Colonic mucosa (tissue), 4 donors: Measurements from ENCODE around the gene SLC2A13. TPM values are rescaled to one million over a fixed set of nuclear protein-coding genes. Genes with fewer than 3 reads are reported as not detected.

Experiments
- DNase-seq: peaks from one replicate; pipeline ENCODE4 v3.0.0-alpha.2; 2020
- H3K27ac ChIP-seq: fragments of 200-600 bp; one replicate; pipeline ENCODE4 v1.8.0; 2021
- H3K27me3 ChIP-seq: fragments of 200-600 bp; one replicate; pipeline ENCODE4 v1.8.0; 2021
- H3K36me3 ChIP-seq: fragments of 200-600 bp; one replicate; pipeline ENCODE4 v1.8.0; 2021
- H3K4me1 ChIP-seq: fragments of 200-600 bp; one replicate; pipeline ENCODE4 v1.8.0; 2021; ENCODE audit warnings: mild to moderate bottlenecking
- H3K4me3 ChIP-seq: fragments of 200-600 bp; one replicate; pipeline ENCODE4 v1.8.0; 2021
- H3K9ac ChIP-seq, 2 donors: one replicate each; pipeline ENCODE4 v1.7.0; 2013; ENCODE audit warnings: control low read depth in 2 of 2, low read depth in 2 of 2, low read length in 2 of 2
- H3K9me3 ChIP-seq: fragments of 200-600 bp; one replicate; pipeline ENCODE4 v1.8.0; 2021
- CTCF ChIP-seq: fragments of 200-600 bp; IDR thresholded peaks from one replicate; pipeline ENCODE4 v1.8.0; 2022; ENCODE audit warnings: antibody characterized with exemption, mild to moderate bottlenecking
- intact Hi-C: fragments of 100-400 bp; cut with DNase I; formaldehyde crosslinking; loops from one replicate; pipeline ENCODE4 v1.14.1; 2022
- total RNA-seq, 2 donors: library from RNA; stranded (reverse); fragmentation: NEBNext Ultra II Directional in 1 of 2; extraction: Animal tissue kit (Norgen Biotek cat#: 25700) in 1 of 2; gene quantifications; one replicate each; pipeline ENCODE4 v1.2.1, GENCODE V29; 2021
- donor health status: healthy.
- donor health status: DM: no; HTN: no; CAD: no.
- donor health status: DM: no; HTN: no; CAD: no.

SLC2A13 gene
- total RNA-seq, 2 donors from 2014 or later: 19.2 to 39.0 TPM

- Histone ChIP-seq H3K4me1 (no peaks in the 10 kb centered on the region), H3K27ac (no peak overlapping the region), H3K9ac (no peak overlapping the region), H3K4me3 (no peak overlapping the region), H3K9me3 (no peaks in the 10 kb centered on the region), H3K36me3 (no peaks in the 10 kb centered on the region), H3K27me3 (no peaks in the 10 kb centered on the region)
- no peak for TF ChIP-seq CTCF
- no peak for DNase-seq
- intact Hi-C loops: no loop called here
Measured at GRCh38 chr12:39804479-39804878, 301.4 kb downstream of the SLC2A13 start.

- Histone ChIP-seq H3K9ac (no peak overlapping the region), H3K27ac (no peak overlapping the region), H3K27me3 (no peaks in the 10 kb centered on the region), H3K4me3 (no peak overlapping the region), H3K36me3 (no peaks in the 10 kb centered on the region), H3K9me3 (no peaks in the 10 kb centered on the region), H3K4me1 (no peaks in the 10 kb centered on the region)
- no peak for DNase-seq
- TF ChIP-seq CTCF: no peak
- intact Hi-C loops: no loop called here
Measured at GRCh38 chr12:39803151-39803550, 302.7 kb downstream of the SLC2A13 start.

GRCh38 chr12:39798977-39799376 lies 306.9 kb downstream of the SLC2A13 start:
- Histone ChIP-seq H3K36me3 (no peaks in the 10 kb centered on the region), H3K27ac (no peak overlapping the region), H3K9ac (no peak overlapping the region), H3K4me1 (no peaks in the 10 kb centered on the region), H3K27me3 (no peaks in the 10 kb centered on the region), H3K4me3 (no peak overlapping the region), H3K9me3 (no peaks in the 10 kb centered on the region)
- intact Hi-C loops: no loop called here
- no peak for DNase-seq
- TF ChIP-seq CTCF: no peak

- H3K27ac ChIP-seq: no peak overlapping the region
- no peak for TF ChIP-seq CTCF
- no peaks in the 10 kb centered on the region for H3K36me3 ChIP-seq
- no peaks in the 10 kb centered on the region for H3K9me3 ChIP-seq
- no peak overlapping the region for H3K4me3 ChIP-seq
- no peaks in the 10 kb centered on the region for H3K27me3 ChIP-seq
- no peak overlapping the region for H3K9ac ChIP-seq
- intact Hi-C loops: no loop called here
- H3K4me1 ChIP-seq: no peaks in the 10 kb centered on the region
- DNase-seq: no peak
Measured at GRCh38 chr12:39798429-39798828, 307.5 kb downstream of the SLC2A13 start.

GRCh38 chr12:39795481-39795880 lies 310.4 kb downstream of the SLC2A13 start:
- intact Hi-C loops: no loop called here

More at GRCh38 chr12:39795481-39795880, 310.4 kb downstream of the SLC2A13 start:
- Histone ChIP-seq H3K27me3 (no peaks in the 10 kb centered on the region), H3K9me3 (no peaks in the 10 kb centered on the region), H3K27ac (no peak overlapping the region), H3K9ac (no peak overlapping the region), H3K36me3 (no peaks in the 10 kb centered on the region), H3K4me1 (no peaks in the 10 kb centered on the region), H3K4me3 (no peak overlapping the region)
- no peak for TF ChIP-seq CTCF
- DNase-seq: no peak
